Neuronal stem cell (in vitro differentiated cells): ENCODE measurements around the gene PRPF38A.
"Not testable (repeated sequence)": the region's sequence is repeated elsewhere in the genome, so short reads cannot be mapped to it uniquely, and the experiment has no call there.

Experiments used
- DNase-seq: peaks from one replicate; pipeline ENCODE4 v3.0.0-alpha.2; 2013; ENCODE audit warnings: low spot score
- H2AFZ ChIP-seq: one replicate; pipeline ENCODE4 v1.6.1; 2013; ENCODE audit warnings: mild to moderate bottlenecking, low read length, inconsistent platforms
- H2AK5ac ChIP-seq: 2 replicates; pipeline ENCODE4 v1.6.1; 2013; ENCODE audit warnings: low read depth, mild to moderate bottlenecking, inconsistent platforms, low read length, moderate library complexity, mixed read lengths
- H2BK120ac ChIP-seq: 2 replicates; pipeline ENCODE4 v1.6.1; 2013; ENCODE audit warnings: low read depth, mild to moderate bottlenecking, inconsistent platforms, low read length, moderate library complexity, mixed read lengths
- H2BK12ac ChIP-seq: one replicate; pipeline ENCODE4 v1.6.1; 2013; ENCODE audit warnings: low read length, inconsistent platforms
- H2BK15ac ChIP-seq: 2 replicates; pipeline ENCODE4 v1.6.1; 2013; ENCODE audit warnings: mild to moderate bottlenecking, low read length, inconsistent platforms, mixed read lengths
- H2BK5ac ChIP-seq: one replicate; pipeline ENCODE4 v1.6.1; 2013; ENCODE audit warnings: inconsistent platforms, mild to moderate bottlenecking, low read length, moderate library complexity
- H3K14ac ChIP-seq: one replicate; pipeline ENCODE4 v1.6.1; 2013; ENCODE audit warnings: low read length, inconsistent platforms
- H3K18ac ChIP-seq: 2 replicates; pipeline ENCODE4 v1.6.1; 2013; ENCODE audit warnings: low read length, inconsistent platforms
- H3K23ac ChIP-seq: 2 replicates; pipeline ENCODE4 v1.6.1; 2013; ENCODE audit warnings: low read depth, mild to moderate bottlenecking, mixed read lengths, low read length, inconsistent platforms; ENCODE audit not compliant: poor library complexity
- H3K27ac ChIP-seq: replicated peaks from 3 replicates; pipeline ENCODE4 v1.5.1; 2013; ENCODE audit warnings: low read length, inconsistent platforms
- H3K27me3 ChIP-seq, 3 experiments: 2 replicates each; pipeline ENCODE4 v1.6.1; 2013; ENCODE audit warnings: low read length in 3 of 3, mild to moderate bottlenecking in 2 of 3, inconsistent platforms in 1 of 3, low read depth in 1 of 3, mixed read lengths in 1 of 3, moderate library complexity in 1 of 3; ENCODE audit not compliant: control insufficient read depth in 3 of 3, insufficient read depth in 3 of 3
- H3K36me3 ChIP-seq, 2 donors: replicated peaks in 1 of 2; 2 replicates each; pipeline ENCODE4 v1.6.1; 2013; ENCODE audit warnings: low read length in 2 of 2; ENCODE audit not compliant: control insufficient read depth in 2 of 2, insufficient read depth in 2 of 2
- H3K4ac ChIP-seq: 2 replicates; pipeline ENCODE4 v1.6.1; 2013; ENCODE audit warnings: inconsistent platforms, mild to moderate bottlenecking, low read length, moderate library complexity
- H3K4me1 ChIP-seq, 2 donors: 1 replicate in 1 of 2; 2 replicates in 1 of 2; pipeline ENCODE4 v1.6.1; 2013; ENCODE audit warnings: low read length in 2 of 2, low read depth in 1 of 2; ENCODE audit not compliant: control insufficient read depth in 2 of 2, insufficient read depth in 1 of 2
- H3K4me2 ChIP-seq: one replicate; pipeline ENCODE4 v1.6.1; 2013; ENCODE audit warnings: mild to moderate bottlenecking, low read length, inconsistent platforms; ENCODE audit not compliant: insufficient read depth, poor library complexity, severe bottlenecking
- H3K4me3 ChIP-seq, 2 donors: 2 replicates each; pipeline ENCODE4 v1.5.1; 2013; ENCODE audit warnings: low read length in 2 of 2, mild to moderate bottlenecking in 2 of 2, inconsistent platforms in 1 of 2, moderate library complexity in 1 of 2
- H3K79me1 ChIP-seq: one replicate; pipeline ENCODE4 v1.6.1; 2013; ENCODE audit warnings: low read depth, mild to moderate bottlenecking, inconsistent platforms, low read length, moderate library complexity
- H3K9ac ChIP-seq: one replicate; pipeline ENCODE4 v1.6.1; 2013; ENCODE audit warnings: mild to moderate bottlenecking, low read depth, low read length, inconsistent platforms; ENCODE audit not compliant: poor library complexity
- H3K9me3 ChIP-seq, 2 donors: replicated peaks in 1 of 2; 2 replicates each; pipeline versions ENCODE3 to v1.6.1; 2013; ENCODE audit warnings: low read length in 2 of 2, mild to moderate bottlenecking in 2 of 2, inconsistent platforms in 1 of 2, low read depth in 1 of 2, mixed read lengths in 1 of 2, moderate library complexity in 1 of 2; ENCODE audit not compliant: control insufficient read depth in 2 of 2, insufficient read depth in 1 of 2
- H4K8ac ChIP-seq: one replicate; pipeline ENCODE4 v1.6.1; 2013; ENCODE audit warnings: low read depth, mild to moderate bottlenecking, inconsistent platforms, low read length, moderate library complexity
- H4K91ac ChIP-seq: one replicate; pipeline ENCODE4 v1.6.1; 2013; ENCODE audit warnings: low read length, low read depth, mild to moderate bottlenecking, inconsistent platforms; ENCODE audit not compliant: poor library complexity
- WGBS, 2 donors: extraction: QIAGEN DNeasy Blood & Tissue Kit; methylation state at CpG; one replicate each; pipeline ENCODE4 v1.1.7; 2013; ENCODE audit warnings: missing lambda C conversion rate in 2 of 2, mixed read lengths in 1 of 2; ENCODE audit not compliant: insufficient read length in 2 of 2, insufficient replicate concordance in 1 of 2; ENCODE audit errors: extremely low coverage in 2 of 2; 5-methylcytosine and 5-hydroxymethylcytosine counted together

PRPF38A gene

DNA sequence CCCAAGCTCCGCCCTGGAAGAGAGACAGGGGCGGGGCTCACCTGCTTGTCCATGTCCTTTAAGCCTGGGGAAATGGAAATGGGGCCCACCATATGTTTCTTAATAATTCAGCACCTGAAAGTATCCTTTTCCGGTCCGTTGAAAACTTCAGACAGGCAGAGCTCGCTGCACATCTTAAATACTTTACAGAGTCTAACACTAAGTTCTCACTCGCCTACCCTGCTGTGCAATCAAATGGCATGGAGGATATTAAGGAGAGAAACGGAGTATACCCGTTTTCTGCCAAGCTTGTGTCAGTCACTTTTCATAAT lies 37.9 kb upstream of the PRPF38A start:
- H3K23ac ChIP-seq = no peak overlapping the region
- no CpG with 5 or more reads among the region's 8 CpGs for WGBS, 2 donors
- H3K79me1 ChIP-seq = peaks cover 10% of the 10 kb centered on the region
- no peak overlapping the region for H2BK5ac ChIP-seq
- no peak overlapping the region for H3K18ac ChIP-seq
- no peaks in the 10 kb centered on the region for H3K9me3 ChIP-seq
- no peak overlapping the region for H3K4ac ChIP-seq
- H3K4me3 ChIP-seq = peak overlapping the region; percentile 75 to 93
- H4K91ac ChIP-seq = no peak overlapping the region
- H3K27ac ChIP-seq = peak overlapping the region; percentile 79
- H3K36me3 ChIP-seq = peaks cover 11 to 44% of the 10 kb centered on the region in 2 donors
- H2BK15ac ChIP-seq = no peak overlapping the region
- no peak overlapping the region for H2BK120ac ChIP-seq
- H3K4me1 ChIP-seq = peaks cover 5 to 8% of the 10 kb centered on the region in 2 donors
- no peak overlapping the region for H3K14ac ChIP-seq
- no peak for DNase-seq
- no peak overlapping the region for H4K8ac ChIP-seq
- no peak overlapping the region for H2BK12ac ChIP-seq
- H3K4me2 ChIP-seq = peak overlapping the region; percentile 53
- H3K9ac ChIP-seq = no peak overlapping the region
- H2AFZ ChIP-seq = peak overlapping the region; percentile 97
- H3K27me3 ChIP-seq = no peaks in the 10 kb centered on the region
- H2AK5ac ChIP-seq = no peak overlapping the region

DNA sequence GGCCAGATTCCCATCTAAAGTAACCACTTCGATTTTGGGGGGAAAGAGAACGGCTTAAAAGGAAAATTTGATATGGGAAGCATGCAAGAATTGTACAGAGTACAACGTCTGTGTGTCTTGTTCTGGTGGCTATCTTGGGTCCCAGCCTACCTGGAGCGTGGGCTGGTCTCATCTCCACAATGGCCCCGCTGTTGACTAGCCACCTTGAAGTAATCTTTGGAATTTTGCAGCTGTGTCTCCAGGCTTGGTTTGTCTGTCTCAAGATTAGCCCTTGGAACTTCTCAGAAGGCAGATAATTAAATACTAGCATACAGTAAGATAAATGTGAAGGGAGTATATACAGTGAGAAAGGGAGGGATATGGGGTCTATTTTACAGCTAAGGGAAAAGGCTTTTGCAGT lies 37.1 kb upstream of the PRPF38A start:
- Histone ChIP-seq H2BK12ac (no peak overlapping the region), H3K4me2 (no peak overlapping the region), H3K36me3 (peaks cover 4 to 41% of the 10 kb centered on the region in 2 donors), H3K4me1 (peaks cover 5 to 8% of the 10 kb centered on the region in 2 donors), H3K9me3 (no peaks in the 10 kb centered on the region), H3K23ac (no peak overlapping the region), H3K9ac (no peak overlapping the region), H2AK5ac (no peak overlapping the region), H3K27ac (no peak overlapping the region), H3K14ac (no peak overlapping the region), H2BK120ac (no peak overlapping the region), H3K18ac (no peak overlapping the region), H3K27me3 (no peaks in the 10 kb centered on the region), H3K4me3 (no peak overlapping the region), H4K8ac (no peak overlapping the region), H4K91ac (no peak overlapping the region), H2AFZ (peak overlapping the region; percentile 6), H3K79me1 (peaks cover 10% of the 10 kb centered on the region), H2BK15ac (no peak overlapping the region), H3K4ac (no peak overlapping the region), H2BK5ac (no peak overlapping the region)
- no peak for DNase-seq
- no CpG with 5 or more reads among the region's 5 CpGs for WGBS, 2 donors

DNA sequence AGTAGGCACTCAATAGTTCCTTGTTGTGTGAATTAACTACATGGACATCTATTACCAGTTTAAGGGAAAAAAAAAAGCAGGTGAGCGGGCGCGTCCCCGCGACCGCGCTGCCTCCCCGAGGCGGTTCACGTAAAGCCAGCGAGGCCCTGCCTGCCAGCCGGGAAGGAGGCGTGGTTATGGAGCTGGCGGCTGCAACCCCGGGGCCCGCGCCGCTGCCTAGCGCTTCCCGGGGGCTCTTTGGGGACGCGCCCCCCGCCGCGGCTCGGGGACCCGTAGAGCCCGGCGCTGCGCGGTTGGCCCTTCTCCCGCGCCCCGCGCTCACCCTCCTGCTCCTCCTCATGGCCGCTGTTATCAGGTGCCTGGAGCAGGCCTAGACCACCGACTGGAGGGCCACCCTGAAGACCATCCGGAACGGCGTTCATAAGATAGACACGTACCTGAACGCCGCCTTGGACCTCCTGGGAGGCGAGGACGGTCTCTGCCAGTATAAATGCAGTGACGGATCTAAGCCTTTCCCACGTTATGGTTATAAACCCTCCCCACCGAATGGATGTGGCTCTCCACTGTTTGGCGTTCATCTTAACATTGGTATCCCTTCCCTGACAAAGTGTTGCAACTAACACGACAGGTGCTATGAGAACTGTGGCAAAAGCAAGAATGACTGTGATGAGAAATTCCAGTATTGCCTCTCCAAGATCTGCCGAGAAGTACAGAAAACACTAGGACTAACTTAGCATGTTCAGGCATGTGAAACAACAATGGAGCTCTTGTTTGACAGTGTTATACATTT lies 35.8 kb upstream of the PRPF38A start:
- Histone ChIP-seq H3K23ac (peak overlapping the region; percentile 9), H2BK120ac (no peak overlapping the region), H3K27me3 (no peaks in the 10 kb centered on the region), H3K4me3 (peak overlapping the region in 1 of 2 donors; percentile 81), H2AFZ (no peak overlapping the region), H3K18ac (peak overlapping the region; percentile 85), H3K36me3 (peaks cover 7 to 44% of the 10 kb centered on the region in 2 donors), H3K4me2 (peak overlapping the region; percentile 45), H3K27ac (no peak overlapping the region), H2BK12ac (no peak overlapping the region), H2BK15ac (no peak overlapping the region), H4K91ac (no peak overlapping the region), H4K8ac (no peak overlapping the region), H3K9me3 (peaks cover 0 to 2% of the 10 kb centered on the region in 2 donors), H3K4ac (no peak overlapping the region), H2AK5ac (no peak overlapping the region), H3K79me1 (peaks cover 12% of the 10 kb centered on the region), H3K9ac (peak overlapping the region; percentile 63), H3K4me1 (peaks cover 5 to 8% of the 10 kb centered on the region in 2 donors), H2BK5ac (no peak overlapping the region), H3K14ac (no peak overlapping the region)
- peak; percentile 54 for DNase-seq
- no CpG with 5 or more reads among the region's 51 CpGs for WGBS, 2 donors

DNA sequence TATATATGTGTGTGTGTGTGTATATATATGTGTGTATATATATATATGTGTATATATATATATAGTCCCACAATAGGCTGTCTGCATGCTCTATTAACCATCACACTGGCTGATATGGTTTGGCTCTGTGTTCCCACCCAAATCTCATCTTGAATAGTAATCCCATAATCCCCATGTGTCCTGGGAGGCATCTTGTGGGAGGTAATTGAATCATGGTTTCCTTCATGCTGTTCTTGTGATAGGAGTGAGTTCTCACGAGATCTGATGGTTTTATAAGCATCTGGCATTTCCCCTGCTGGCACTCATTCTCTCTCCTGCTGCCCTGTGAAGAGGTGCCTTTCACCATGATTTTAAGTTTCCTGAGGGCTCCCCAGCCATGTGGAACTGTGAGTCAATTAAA lies 34.6 kb upstream of the PRPF38A start:
- H3K27ac ChIP-seq, H2AFZ ChIP-seq, H3K4me1 ChIP-seq, H2AK5ac ChIP-seq, H2BK12ac ChIP-seq, H3K4ac ChIP-seq, H3K27me3 ChIP-seq, H3K23ac ChIP-seq, H4K8ac ChIP-seq, H3K4me3 ChIP-seq, H3K18ac ChIP-seq, H2BK120ac ChIP-seq, H3K79me1 ChIP-seq, H3K14ac ChIP-seq, H3K9ac ChIP-seq, H2BK5ac ChIP-seq, H4K91ac ChIP-seq, H2BK15ac ChIP-seq, DNase-seq, H3K4me2 ChIP-seq, H3K9me3 ChIP-seq: not testable (repeated sequence)
- peaks cover 16 to 47% of the 10 kb centered on the region in 2 donors for H3K36me3 ChIP-seq
- no CpG with 5 or more reads among the region's 1 CpG for WGBS, 2 donors
